ENCODE results near the gene ARL16.

- TF ChIP-seq, protein P1, sequence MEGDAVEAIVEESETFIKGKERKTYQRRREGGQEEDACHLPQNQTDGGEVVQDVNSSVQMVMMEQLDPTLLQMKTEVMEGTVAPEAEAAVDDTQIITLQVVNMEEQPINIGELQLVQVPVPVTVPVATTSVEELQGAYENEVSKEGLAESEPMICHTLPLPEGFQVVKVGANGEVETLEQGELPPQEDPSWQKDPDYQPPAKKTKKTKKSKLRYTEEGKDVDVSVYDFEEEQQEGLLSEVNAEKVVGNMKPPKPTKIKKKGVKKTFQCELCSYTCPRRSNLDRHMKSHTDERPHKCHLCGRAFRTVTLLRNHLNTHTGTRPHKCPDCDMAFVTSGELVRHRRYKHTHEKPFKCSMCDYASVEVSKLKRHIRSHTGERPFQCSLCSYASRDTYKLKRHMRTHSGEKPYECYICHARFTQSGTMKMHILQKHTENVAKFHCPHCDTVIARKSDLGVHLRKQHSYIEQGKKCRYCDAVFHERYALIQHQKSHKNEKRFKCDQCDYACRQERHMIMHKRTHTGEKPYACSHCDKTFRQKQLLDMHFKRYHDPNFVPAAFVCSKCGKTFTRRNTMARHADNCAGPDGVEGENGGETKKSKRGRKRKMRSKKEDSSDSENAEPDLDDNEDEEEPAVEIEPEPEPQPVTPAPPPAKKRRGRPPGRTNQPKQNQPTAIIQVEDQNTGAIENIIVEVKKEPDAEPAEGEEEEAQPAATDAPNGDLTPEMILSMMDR (IDR thresholded peaks at IDR 0.05; ENCODE audit: insufficient read depth, low read depth, low read length), result no peak
- TF ChIP-seq EZH2 (IDR thresholded peaks at IDR 0.05; ENCODE audit: insufficient read depth, low read length), result no peak
Observed at GRCh38 chr17:81697261-81698044, 13.9 kb upstream of the ARL16 start.

All from astrocyte (in vitro differentiated cells and primary cell).